GM12878 (cell line): Measurements from ENCODE around the gene SCN3B. TPM values are rescaled to one million over a fixed set of nuclear protein-coding genes. Genes with fewer than 3 reads are reported as not detected.

Experiments used
- ATAC-seq: fragments of 200-7000 bp; cut with Tn5 transposase; 3 replicates; pipeline ENCODE4 v1.9.1; 2020; ENCODE audit warnings: mild to moderate bottlenecking, moderate library complexity
- BruUV-seq: library from RNA; stranded (reverse); fragments of 400-500 nt; replicated peaks from 2 replicates; lab custom pipeline; 2021; lab: Mats Ljungman, UMichigan
- CTCF ChIA-PET: fragments of 300-600 bp; sonication (Branson Sonifier 250); formaldehyde crosslinking; extraction: SDS; loops from one replicate; lab custom pipeline; 2021; ENCODE audit warnings: inconsistent platforms; lab: Yijun Ruan, JAX
- POLR2A ChIA-PET: fragments of 350-600 bp; formaldehyde crosslinking; extraction: SDS; loops from one replicate; lab custom pipeline; 2021; ENCODE audit warnings: inconsistent platforms; lab: Charles Lee
- RAD21 ChIA-PET: fragments of 300-600 bp; sonication (Branson Sonifier 250); formaldehyde crosslinking; loops from one replicate; lab custom pipeline; 2023; ENCODE audit warnings: antibody characterized with exemption; ENCODE audit not compliant: unreplicated experiment; lab: Charles Lee
- SMC1A ChIA-PET: fragments of 300-600 bp; sonication (Branson Sonifier 250); formaldehyde crosslinking; loops from one replicate; lab custom pipeline; 2023; ENCODE audit not compliant: unreplicated experiment, uncharacterized antibody; lab: Charles Lee
- DNase-seq: peaks from one replicate; pipeline ENCODE4 v3.0.0-alpha.2; 2011; ENCODE audit warnings: low read depth, low spot score
- FAIRE-seq: peaks from 3 replicates; lab custom pipeline; 2011; peaks lifted over from hg19 to GRCh38; lab: Jason Lieb, UNC
- H2AFZ ChIP-seq: 2 replicates; pipeline ENCODE4 v1.6.0; 2011; ENCODE audit warnings: low read depth, low read length, control low read depth; ENCODE audit not compliant: control insufficient read depth
- H3K27ac ChIP-seq: 2 replicates; pipeline ENCODE4 v1.5.1; 2011; ENCODE audit warnings: control low read depth; ENCODE audit not compliant: control insufficient read depth, insufficient read depth
- H3K27me3 ChIP-seq, 2 experiments: replicated peaks in 1 of 2; 2 replicates each; pipeline versions ENCODE4 v1.6.0 to v1.6.1; 2011; ENCODE audit warnings: low read length in 1 of 2; ENCODE audit not compliant: control insufficient read depth in 2 of 2, insufficient read depth in 2 of 2
- H3K36me3 ChIP-seq, 2 experiments: 2 replicates each; pipeline ENCODE4 v1.5.1; 2011; ENCODE audit warnings: low read length in 1 of 2; ENCODE audit not compliant: control insufficient read depth in 2 of 2, insufficient read depth in 2 of 2
- H3K4me1 ChIP-seq: 2 replicates; pipeline ENCODE4 v1.6.1; 2011; ENCODE audit warnings: mild to moderate bottlenecking, low read length, moderate library complexity, mixed read lengths; ENCODE audit not compliant: control insufficient read depth, insufficient read depth
- H3K4me2 ChIP-seq: 2 replicates; pipeline ENCODE4 v1.6.0; 2011; ENCODE audit warnings: control low read depth; ENCODE audit not compliant: control insufficient read depth, insufficient read depth
- H3K4me3 ChIP-seq: fragments of 200-600 bp; sonication (generic); 2 replicates; pipeline ENCODE4 v1.5.1; 2016
- H3K79me2 ChIP-seq: 2 replicates; pipeline ENCODE4 v1.6.0; 2011; ENCODE audit warnings: low read length; ENCODE audit not compliant: control insufficient read depth, insufficient read depth
- H3K9ac ChIP-seq: 2 replicates; pipeline ENCODE4 v1.8.0; 2011; ENCODE audit warnings: low read length, control low read depth, mixed read lengths; ENCODE audit not compliant: control insufficient read depth, insufficient read depth
- H3K9me3 ChIP-seq: replicated peaks from 3 replicates; pipeline ENCODE4 v1.5.1; 2011; ENCODE audit warnings: mild to moderate bottlenecking, low read length; ENCODE audit not compliant: control insufficient read depth, insufficient read depth
- H4K20me1 ChIP-seq: 2 replicates; pipeline ENCODE4 v1.6.0; 2011; ENCODE audit not compliant: control insufficient read depth, insufficient read depth
- ASH2L ChIP-seq: fragments of 300-600, 200-600 bp; sonication (generic); IDR thresholded peaks from 2 replicates; pipeline ENCODE4 v1.6.1; 2017; ENCODE audit warnings: low read depth, mild to moderate bottlenecking, borderline replicate concordance
- BACH1 ChIP-seq: fragments of 450-650 bp; IDR thresholded peaks from 2 replicates; pipeline ENCODE4 v1.6.1; 2017; ENCODE audit warnings: mild to moderate bottlenecking, borderline replicate concordance
- BMI1 ChIP-seq: fragments of 450-650 bp; IDR thresholded peaks from 2 replicates; pipeline ENCODE4 v1.6.1; 2016; ENCODE audit warnings: mild to moderate bottlenecking, moderate library complexity, borderline replicate concordance
- CBX5 ChIP-seq: sonication (generic); IDR thresholded peaks from 2 replicates; pipeline ENCODE4 v1.6.1; 2016; ENCODE audit warnings: low read depth, moderate library complexity, mild to moderate bottlenecking, inconsistent platforms
- CHD2 ChIP-seq: IDR thresholded peaks from 2 replicates; pipeline ENCODE4 v1.6.1; 2011; ENCODE audit warnings: low read depth, low read length, improper control_type of control experiment, borderline replicate concordance
- DPF2 ChIP-seq: fragments of 450-650 bp; IDR thresholded peaks from 2 replicates; pipeline ENCODE4 v1.6.1; 2017; ENCODE audit warnings: mild to moderate bottlenecking
- E2F4 ChIP-seq: IDR thresholded peaks from 2 replicates; pipeline ENCODE4 v1.6.1; 2012; ENCODE audit warnings: low read depth, low read length, improper control_type of control experiment
- ETV6 ChIP-seq, 2 experiments: fragments of 450-650 bp in 1 of 2; IDR thresholded peaks in 1 of 2; conservative IDR thresholded peaks in 1 of 2; 2 replicates each; pipeline ENCODE4 v1.6.1; 2014; ENCODE audit warnings: antibody characterized with exemption in 1 of 2, borderline replicate concordance in 1 of 2, low read depth in 1 of 2, mild to moderate bottlenecking in 1 of 2, moderate library complexity in 1 of 2
- FOS ChIP-seq: IDR thresholded peaks from 3 replicates; pipeline ENCODE4 v1.6.1; 2011; ENCODE audit warnings: borderline replicate concordance; ENCODE audit not compliant: insufficient read length; ENCODE audit errors: extremely low read depth
- KAT2A ChIP-seq: conservative IDR thresholded peaks from 2 replicates; pipeline ENCODE4 v1.6.1; 2011; ENCODE audit warnings: low read depth, low read length; ENCODE audit not compliant: control insufficient read depth
- RAD21 ChIP-seq: IDR thresholded peaks from 2 replicates; pipeline ENCODE4 v1.6.1; 2011; ENCODE audit warnings: mild to moderate bottlenecking, low read depth, low read length, moderate library complexity; ENCODE audit not compliant: insufficient read depth
- RELB ChIP-seq: fragments of 450-650 bp; IDR thresholded peaks from 2 replicates; pipeline ENCODE4 v1.6.1; 2017; ENCODE audit warnings: low read depth, mild to moderate bottlenecking, moderate library complexity
- TARDBP ChIP-seq: IDR thresholded peaks from 2 replicates; pipeline ENCODE4 v1.6.1; 2016; ENCODE audit warnings: borderline replicate concordance
- ZBTB33 ChIP-seq: fragments of 450-650 bp; IDR thresholded peaks from 2 replicates; pipeline ENCODE4 v1.6.1; 2017; ENCODE audit warnings: mild to moderate bottlenecking
- ZBTB40 ChIP-seq: fragments of 450-650 bp; IDR thresholded peaks from 2 replicates; pipeline ENCODE4 v1.6.1; 2016; ENCODE audit warnings: mild to moderate bottlenecking, moderate library complexity, borderline replicate concordance
- ZNF217 ChIP-seq: fragments of 450-650 bp; IDR thresholded peaks from 2 replicates; pipeline ENCODE4 v1.6.1; 2017; ENCODE audit warnings: antibody characterized with exemption, mild to moderate bottlenecking
- WGBS: methylation state at CpG from one replicate; pipeline ENCODE4 v1.1.6; 2016; ENCODE audit warnings: low lambda C conversion rate; ENCODE audit not compliant: insufficient replicate concordance, insufficient coverage; ENCODE audit errors: missing lambda C conversion rate; 5-methylcytosine and 5-hydroxymethylcytosine counted together
- in situ Hi-C: fragments of 300-500 bp; cut with MboI; formaldehyde crosslinking; loops from 9 replicates; pipeline ENCODE4 v1.14.3; 2018; ENCODE audit warnings: mixed read lengths
- intact Hi-C: fragments of 100-400 bp; cut with micrococcal nuclease; formaldehyde crosslinking; loops from one replicate; pipeline ENCODE4 v1.14.2; 2022; ENCODE audit not compliant: unreplicated experiment
- polyA plus RNA-seq, 11 experiments: library from polyadenylated mRNA; depleted of rRNA in 4 of 11; unstranded in 6 of 11; stranded (reverse) in 5 of 11; fragments of >200 nt; fragmentation: Nextera tagmentation in 4 of 11; fragmentation: Illumina TruSeq in 1 of 11; extraction: Ambion mirVana in 4 of 11; extraction: Trizol in 1 of 11; gene quantifications; 1 replicate in 1 of 11; 2 replicates in 10 of 11; pipeline versions ENCODE4 v1.2.1 to v1.2.3, GENCODE V29; 2011 to 2016; ENCODE audit warnings: inconsistent platforms in 2 of 11, missing spikeins in 2 of 11, low read depth in 1 of 11
- total RNA-seq, 4 experiments: library from RNA; depleted of rRNA in 3 of 4; stranded (reverse); fragments of >200 nt in 3 of 4; fragmentation: Illumina TruSeq in 1 of 4; extraction: Trizol in 1 of 4; gene quantifications; 2 replicates each; pipeline versions ENCODE4 v1.2.1 to v1.2.3, GENCODE V29; 2013 to 2021

Gene SCN3B
- total and polyA plus RNA-seq, 10 of the 15 experiments (the other 5 are each of a cell fraction or from before 2014, with no cell fraction given): 0.01 to 0.12 (median 0.09) TPM; not detected in 7

GRCh38 chr11:123579482-123579812, 75.0 kb downstream of the SCN3B start:
- no peak overlapping the region for H3K27ac ChIP-seq
- 25% methylated on average over 5 of the region's 5 CpGs for WGBS
- intact Hi-C loops (loop anchor here (5.0 kb wide), 1 partner anchor 467 kb away; no protein-coding TSS in a partner anchor), in situ Hi-C loops (no loop called here)
- TF ChIP-seq ASH2L (no peak), KAT2A (no peak), CHD2 (no peak), RELB (no peak), TARDBP (no peak), CBX5 (no peak), ETV6 (conservative IDR thresholded peaks at IDR 0.05 in 1 of 2, IDR thresholded peaks at IDR 0.05 in 1 of 2; ENCODE audit: borderline replicate concordance in 1 of 2, low read depth in 1 of 2) (no peak), RAD21 (no peak), ZNF217 (no peak), DPF2 (no peak), E2F4 (no peak), ZBTB40 (no peak), FOS (no peak), ZBTB33 (no peak), BMI1 (no peak), BACH1 (no peak)
- H3K4me2 ChIP-seq: no peak overlapping the region
- H3K4me3 ChIP-seq: no peak overlapping the region
- no peaks in the 10 kb centered on the region for H3K79me2 ChIP-seq
- H3K9ac ChIP-seq: no peak overlapping the region
- H3K4me1 ChIP-seq: peaks cover 12% of the 10 kb centered on the region
- no peak for FAIRE-seq
- no peaks in the 10 kb centered on the region for H3K9me3 ChIP-seq
- H4K20me1 ChIP-seq: no peaks in the 10 kb centered on the region; the same call in 1 of the 2 replicates
- ChIA-PET RAD21 (interaction anchor here (1.1 kb wide), 1 partner anchor 309 kb away, joined by 3 read pairs; no protein-coding TSS in a partner anchor), SMC1A (interaction anchor here (0.6 to 3.2 kb wide), 4 partner anchors 34 to 279 kb away, joined by 3 to 18 read pairs (median 4); no protein-coding TSS in a partner anchor), CTCF (interaction anchor here (1.0 to 3.6 kb wide), 12 partner anchors 8 to 346 kb away, joined by 3 to 62 read pairs (median 8); no protein-coding TSS in a partner anchor), POLR2A (no interaction called here)
- no peak for DNase-seq
- ATAC-seq: no peak
- H3K36me3 ChIP-seq: peaks cover 0 to 10% of the 10 kb centered on the region in 2 experiments; a peak in 2 of 4 replicates
- BruUV-seq: no TSS peak
- H3K27me3 ChIP-seq: no peaks in the 10 kb centered on the region
- H2AFZ ChIP-seq: no peak overlapping the region
